Activated CD8-positive, alpha-beta T cell treated with anti-CD3 and anti-CD28 coated beads for 36 hours (primary cell): Measurements from ENCODE around the gene SPATA24. TPM values are rescaled to one million over a fixed set of nuclear protein-coding genes. Genes with fewer than 3 reads are reported as not detected.
A peak's percentile ranks its signal among the peaks of the same experiment; 100 is the strongest.

Experiments
- ATAC-seq: fragments of 200-7000 bp; cut with Tn5 transposase; one replicate; pipeline ENCODE4 v1.10.0; 2021; ENCODE audit warnings: mild to moderate bottlenecking, moderate library complexity
- CTCF ChIA-PET: fragments of 350-600 bp; sonication (Branson Sonifier 250); formaldehyde crosslinking; loops from one replicate; lab custom pipeline; 2021; ENCODE audit warnings: antibody characterized with exemption; lab: Charles Lee
- POLR2A ChIA-PET: fragments of 350-600 bp; sonication (Branson Sonifier 250); formaldehyde crosslinking; loops from one replicate; lab custom pipeline; 2021; ENCODE audit warnings: antibody characterized with exemption; lab: Charles Lee
- DNase-seq: peaks from one replicate; pipeline ENCODE4 v3.0.0-alpha.2; 2020
- H3K27ac Mint-ChIP-seq: one replicate; pipeline ENCODE4 v1.8.0; 2021; ENCODE audit warnings: mild to moderate bottlenecking, mixed read lengths
- H3K27me3 Mint-ChIP-seq: one replicate; pipeline ENCODE4 v1.8.0; 2021; ENCODE audit warnings: mixed read lengths
- H3K36me3 Mint-ChIP-seq: one replicate; pipeline ENCODE4 v1.8.0; 2021; ENCODE audit warnings: low read depth, mixed read lengths
- H3K4me1 Mint-ChIP-seq: one replicate; pipeline ENCODE4 v1.8.0; 2021; ENCODE audit warnings: low read depth, mixed read lengths
- H3K4me3 Mint-ChIP-seq: one replicate; pipeline ENCODE4 v1.8.0; 2021; ENCODE audit warnings: mild to moderate bottlenecking, moderate library complexity, mixed read lengths
- H3K9me3 Mint-ChIP-seq: one replicate; pipeline ENCODE4 v1.8.0; 2021; ENCODE audit warnings: mixed read lengths
- intact Hi-C: fragments of 100-400 bp; cut with micrococcal nuclease; formaldehyde crosslinking; loops from one replicate; pipeline ENCODE4 v1.10.0; 2022
- total RNA-seq, 2 experiments: library from RNA; stranded (reverse); gene quantifications; one replicate each; pipeline ENCODE4 v1.2.3, GENCODE V29; 2021
- TF ChIP-seq, protein P1 (sequence below): fragments of 200-600 bp; IDR thresholded peaks from one replicate; pipeline ENCODE4 v1.8.0; 2022; ENCODE audit warnings: antibody characterized with exemption, mild to moderate bottlenecking

The SPATA24 gene
- total RNA-seq, 2 experiments from 2014 or later = 4.3 to 4.4 TPM

DNA sequence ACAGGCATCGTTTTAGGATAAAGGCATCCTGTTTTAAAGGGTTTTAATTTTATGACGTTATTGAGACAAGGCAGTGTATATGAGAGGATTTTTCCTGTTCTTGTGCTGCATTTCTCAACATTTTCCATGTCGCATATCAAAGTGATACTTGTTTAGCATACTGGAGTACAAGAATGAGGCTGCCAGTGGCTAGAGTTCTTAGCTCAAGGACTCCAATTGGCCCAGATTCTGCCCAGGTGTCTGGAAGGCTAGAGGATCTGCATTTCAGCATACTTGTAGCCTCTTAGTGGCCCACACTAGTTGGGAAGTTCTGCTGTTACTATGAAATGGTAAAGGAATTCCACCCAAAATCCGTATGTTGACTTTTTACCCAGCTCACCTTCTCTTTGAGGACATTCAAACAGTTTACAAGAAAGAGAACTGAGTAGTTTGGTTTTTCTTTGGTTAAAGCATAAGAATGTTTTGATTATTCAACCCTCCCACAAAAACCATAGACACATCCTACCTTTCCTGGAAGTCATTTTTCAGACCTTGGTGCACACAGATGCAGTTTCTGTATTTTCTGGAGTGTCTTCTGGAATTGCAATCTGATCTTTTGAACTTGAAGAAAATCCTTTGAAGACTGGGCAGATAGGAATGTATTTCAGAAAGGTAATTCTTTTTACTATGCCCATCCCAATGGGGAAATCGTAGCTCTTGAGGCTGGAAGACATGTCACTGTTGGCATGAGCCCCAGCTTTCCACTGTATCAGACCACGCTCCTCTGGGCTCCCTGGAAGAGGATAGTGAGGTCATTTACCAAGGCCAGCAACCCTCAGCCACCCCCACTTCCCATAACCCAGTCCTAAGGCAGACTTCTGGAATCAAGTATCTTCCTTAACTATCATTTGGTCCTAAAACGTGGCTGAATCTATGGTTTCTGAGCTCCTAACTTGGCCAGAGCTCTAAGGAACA is 32.1 kb downstream of the SPATA24 start:
- H3K4me3 Mint-ChIP-seq = no peak overlapping the region
- peak overlapping the region; percentile 22 for H3K27ac Mint-ChIP-seq
- POLR2A ChIA-PET = interaction anchor here (0.6 kb wide), 2 partner anchors 174 to 827 kb away, joined by 3 read pairs; no protein-coding TSS in a partner anchor
- CTCF ChIA-PET = interaction anchor here (1.0 to 1.5 kb wide), 3 partner anchors 14 to 30 kb away, joined by 3 to 5 read pairs (median 4); partner anchors contain the start of gene PAIP2
- DNase-seq (no peak), ATAC-seq (no peak)
- TF ChIP-seq, protein P1, sequence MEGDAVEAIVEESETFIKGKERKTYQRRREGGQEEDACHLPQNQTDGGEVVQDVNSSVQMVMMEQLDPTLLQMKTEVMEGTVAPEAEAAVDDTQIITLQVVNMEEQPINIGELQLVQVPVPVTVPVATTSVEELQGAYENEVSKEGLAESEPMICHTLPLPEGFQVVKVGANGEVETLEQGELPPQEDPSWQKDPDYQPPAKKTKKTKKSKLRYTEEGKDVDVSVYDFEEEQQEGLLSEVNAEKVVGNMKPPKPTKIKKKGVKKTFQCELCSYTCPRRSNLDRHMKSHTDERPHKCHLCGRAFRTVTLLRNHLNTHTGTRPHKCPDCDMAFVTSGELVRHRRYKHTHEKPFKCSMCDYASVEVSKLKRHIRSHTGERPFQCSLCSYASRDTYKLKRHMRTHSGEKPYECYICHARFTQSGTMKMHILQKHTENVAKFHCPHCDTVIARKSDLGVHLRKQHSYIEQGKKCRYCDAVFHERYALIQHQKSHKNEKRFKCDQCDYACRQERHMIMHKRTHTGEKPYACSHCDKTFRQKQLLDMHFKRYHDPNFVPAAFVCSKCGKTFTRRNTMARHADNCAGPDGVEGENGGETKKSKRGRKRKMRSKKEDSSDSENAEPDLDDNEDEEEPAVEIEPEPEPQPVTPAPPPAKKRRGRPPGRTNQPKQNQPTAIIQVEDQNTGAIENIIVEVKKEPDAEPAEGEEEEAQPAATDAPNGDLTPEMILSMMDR = no peak
- intact Hi-C loops = no loop called here
- H3K27me3 Mint-ChIP-seq = no peaks in the 10 kb centered on the region
- H3K4me1 Mint-ChIP-seq = peaks cover 14% of the 10 kb centered on the region
- peaks cover 16% of the 10 kb centered on the region for H3K36me3 Mint-ChIP-seq
- H3K9me3 Mint-ChIP-seq = no peaks in the 10 kb centered on the region

DNA sequence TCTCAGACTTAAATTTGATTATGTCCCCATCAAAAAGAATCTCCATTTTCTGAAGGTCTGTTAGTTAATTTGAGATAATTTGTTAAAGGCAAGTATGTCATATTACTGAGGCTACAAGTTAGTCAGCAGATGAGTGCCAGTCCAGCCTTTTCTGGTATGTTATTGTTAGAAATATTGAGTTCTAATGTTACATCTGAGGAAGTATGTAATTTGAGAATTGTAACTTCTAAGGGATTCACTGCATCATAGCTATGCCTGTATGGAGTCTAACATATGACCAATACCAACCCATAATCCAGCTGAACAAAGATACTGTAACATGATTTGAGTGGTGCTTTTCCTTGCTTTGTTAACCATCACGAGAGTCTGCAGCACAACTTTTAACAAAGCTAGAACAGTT is 34.7 kb downstream of the SPATA24 start:
- Mint-ChIP-seq H3K4me1 (peaks cover 14% of the 10 kb centered on the region), H3K4me3 (no peak overlapping the region), H3K36me3 (peaks cover 34% of the 10 kb centered on the region), H3K9me3 (no peaks in the 10 kb centered on the region), H3K27me3 (no peaks in the 10 kb centered on the region), H3K27ac (no peak overlapping the region)
- ATAC-seq (no peak), DNase-seq (no peak)
- CTCF ChIA-PET = interaction anchor here (1.0 to 2.1 kb wide), 4 partner anchors 11 to 80 kb away, joined by 3 to 8 read pairs (median 4); partner anchors contain the start of gene PAIP2
- POLR2A ChIA-PET = interaction anchor here (1.4 kb wide), 1 partner anchor 22 kb away, joined by 4 read pairs; no protein-coding TSS in a partner anchor
- TF ChIP-seq, protein P1 = no peak
- intact Hi-C loops = no loop called here

DNA sequence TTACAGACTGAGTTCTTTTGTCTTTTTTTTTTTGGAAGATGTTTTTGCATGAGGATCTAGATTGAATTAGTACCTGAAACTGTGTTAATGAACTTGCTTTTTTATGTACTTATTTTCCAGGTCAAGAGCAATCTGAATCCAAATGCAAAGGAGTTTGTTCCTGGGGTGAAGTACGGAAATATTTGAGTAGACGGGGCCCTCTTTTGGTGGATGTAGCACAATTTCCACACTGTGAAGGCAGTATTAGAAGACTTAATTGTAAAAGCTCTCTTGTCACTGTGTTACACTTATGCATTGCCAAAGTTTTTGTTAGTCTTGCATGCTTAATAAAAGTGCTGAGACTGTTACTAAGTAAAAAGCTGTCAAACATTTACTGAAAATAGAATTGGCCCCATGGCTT is 35.3 kb downstream of the SPATA24 start:
- no peak overlapping the region for H3K4me3 Mint-ChIP-seq
- peaks cover 19% of the 10 kb centered on the region for H3K4me1 Mint-ChIP-seq
- TF ChIP-seq, protein P1 = no peak
- no peak overlapping the region for H3K27ac Mint-ChIP-seq
- CTCF ChIA-PET = interaction anchor here (0.8 to 2.1 kb wide), 4 partner anchors 24 to 82 kb away, joined by 3 to 8 read pairs (median 4); partner anchors contain the start of gene PAIP2
- POLR2A ChIA-PET = interaction anchor here (1.4 kb wide), 1 partner anchor 22 kb away, joined by 4 read pairs; no protein-coding TSS in a partner anchor
- H3K9me3 Mint-ChIP-seq = no peaks in the 10 kb centered on the region
- DNase-seq = no peak
- ATAC-seq = no peak
- peaks cover 39% of the 10 kb centered on the region for H3K36me3 Mint-ChIP-seq
- intact Hi-C loops = no loop called here
- no peaks in the 10 kb centered on the region for H3K27me3 Mint-ChIP-seq

DNA sequence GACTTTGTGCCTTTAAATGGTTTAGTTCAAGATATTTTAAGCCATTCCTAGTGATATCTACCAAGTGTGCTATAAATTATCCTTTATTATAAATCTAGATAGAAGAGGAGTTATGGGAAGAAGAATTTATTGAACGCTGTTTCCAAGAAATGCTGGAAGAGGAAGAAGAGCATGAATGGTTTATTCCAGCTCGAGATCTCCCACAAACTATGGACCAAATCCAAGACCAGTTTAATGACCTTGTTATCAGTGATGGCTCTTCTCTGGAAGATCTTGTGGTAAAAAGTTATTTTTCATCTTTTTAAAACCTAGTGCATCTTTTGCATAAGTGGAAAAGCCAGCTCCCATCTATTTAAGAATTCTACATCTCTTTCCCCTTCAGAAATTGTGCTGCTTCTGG is 39.4 kb downstream of the SPATA24 start:
- Mint-ChIP-seq H3K36me3 (peaks cover 44% of the 10 kb centered on the region), H3K4me3 (no peak overlapping the region), H3K9me3 (no peaks in the 10 kb centered on the region), H3K27me3 (no peaks in the 10 kb centered on the region), H3K4me1 (peaks cover 6% of the 10 kb centered on the region), H3K27ac (no peak overlapping the region)
- ChIA-PET POLR2A (interaction anchor here (1.0 kb wide), 1 partner anchor 10 kb away, joined by 3 read pairs; no protein-coding TSS in a partner anchor), CTCF (no interaction called here)
- TF ChIP-seq, protein P1 = no peak
- ATAC-seq (no peak), DNase-seq (no peak)
- intact Hi-C loops = no loop called here
